ENCODE measurements around the gene PHEX. TPM values are rescaled to one million over a fixed set of nuclear protein-coding genes. Genes with fewer than 3 reads are reported as not detected.

Gene PHEX
- total RNA-seq, 1 experiment from 2014 or later: 0.27 TPM

DNA sequence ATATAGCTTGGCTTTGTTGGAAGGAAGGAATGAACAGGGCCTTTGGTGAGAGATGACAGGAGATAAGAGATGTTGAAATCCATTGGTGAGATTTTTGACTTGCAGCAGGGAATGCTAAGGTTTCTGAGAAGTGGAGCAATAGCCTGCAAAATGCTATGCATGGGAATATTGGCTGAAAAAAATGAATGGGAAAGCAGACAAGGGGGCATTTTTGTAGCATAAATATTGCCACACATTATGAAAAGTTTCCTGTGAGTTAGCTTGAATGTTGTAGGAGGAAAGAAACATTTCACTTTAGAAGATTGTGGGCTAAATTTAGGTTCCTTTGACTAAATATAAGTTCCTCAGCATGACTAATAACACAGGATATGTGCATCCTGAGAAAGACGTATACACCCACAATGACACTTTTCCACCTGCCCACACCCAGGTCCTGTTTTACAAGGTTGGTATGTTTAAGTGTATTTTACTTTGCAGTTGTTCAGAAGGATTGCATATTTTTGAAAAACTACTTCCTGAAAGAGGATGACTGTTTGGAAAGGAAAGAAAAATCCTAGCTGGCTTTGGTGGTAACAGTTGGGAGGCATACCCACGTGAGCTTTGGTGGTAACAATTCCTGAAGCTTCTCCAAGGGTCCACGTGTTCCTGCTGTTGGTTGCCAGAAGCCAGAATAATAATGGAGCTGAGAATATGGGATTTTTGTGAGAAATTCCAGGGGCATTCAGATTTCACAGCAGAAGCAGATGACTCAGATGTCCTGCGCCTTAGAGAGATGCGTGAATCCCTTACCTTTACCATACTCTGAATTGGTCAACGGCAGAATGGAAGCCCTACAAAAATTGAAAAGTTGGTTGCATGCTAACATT is 28.5 kb downstream of the PHEX start:
- H3K27me3 ChIP-seq (ENCODE audit: insufficient read depth, low read length): no peaks in the 10 kb centered on the region
- RAD21 ChIA-PET (ENCODE audit: low non-redundant PET in 1 of 2, low total read pairs in 2 of 2, uncharacterized antibody in 2 of 2, unreplicated experiment in 2 of 2): no interaction called here
- H3K9me2 ChIP-seq (ENCODE audit: insufficient read depth): no peaks in the 10 kb centered on the region
- no TSS peak for BruUV-seq (replicated peaks)
- no peaks in the 10 kb centered on the region for H4K20me1 ChIP-seq (ENCODE audit: insufficient read depth)
- TF ChIP-seq YY1 (IDR thresholded peaks at IDR 0.05; ENCODE audit: extremely low read depth, insufficient replicate concordance, low read depth, low read length): no peak
- no peak for TF ChIP-seq SP1 (IDR thresholded peaks at IDR 0.05; ENCODE audit: low read depth)
- TF ChIP-seq TCF7L2 (IDR thresholded peaks at IDR 0.05; ENCODE audit: borderline replicate concordance, extremely low read depth, insufficient read depth, insufficient read length): no peak
- TF ChIP-seq, protein P1, sequence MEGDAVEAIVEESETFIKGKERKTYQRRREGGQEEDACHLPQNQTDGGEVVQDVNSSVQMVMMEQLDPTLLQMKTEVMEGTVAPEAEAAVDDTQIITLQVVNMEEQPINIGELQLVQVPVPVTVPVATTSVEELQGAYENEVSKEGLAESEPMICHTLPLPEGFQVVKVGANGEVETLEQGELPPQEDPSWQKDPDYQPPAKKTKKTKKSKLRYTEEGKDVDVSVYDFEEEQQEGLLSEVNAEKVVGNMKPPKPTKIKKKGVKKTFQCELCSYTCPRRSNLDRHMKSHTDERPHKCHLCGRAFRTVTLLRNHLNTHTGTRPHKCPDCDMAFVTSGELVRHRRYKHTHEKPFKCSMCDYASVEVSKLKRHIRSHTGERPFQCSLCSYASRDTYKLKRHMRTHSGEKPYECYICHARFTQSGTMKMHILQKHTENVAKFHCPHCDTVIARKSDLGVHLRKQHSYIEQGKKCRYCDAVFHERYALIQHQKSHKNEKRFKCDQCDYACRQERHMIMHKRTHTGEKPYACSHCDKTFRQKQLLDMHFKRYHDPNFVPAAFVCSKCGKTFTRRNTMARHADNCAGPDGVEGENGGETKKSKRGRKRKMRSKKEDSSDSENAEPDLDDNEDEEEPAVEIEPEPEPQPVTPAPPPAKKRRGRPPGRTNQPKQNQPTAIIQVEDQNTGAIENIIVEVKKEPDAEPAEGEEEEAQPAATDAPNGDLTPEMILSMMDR (IDR thresholded peaks at IDR 0.05 in 2 of 3, conservative IDR thresholded peaks at IDR 0.05 in 1 of 3; ENCODE audit: borderline replicate concordance in 1 of 3, insufficient read depth in 1 of 3, low read depth in 2 of 3, low read length in 2 of 3): no peak
- TF ChIP-seq FOSL1 (IDR thresholded peaks at IDR 0.05; ENCODE audit: low read depth): no peak
- TF ChIP-seq ELF1 (IDR thresholded peaks at IDR 0.05; ENCODE audit: borderline replicate concordance, low read depth): no peak
- no peak for TF ChIP-seq EZH2phosphoT487 (IDR thresholded peaks at IDR 0.05; ENCODE audit: borderline replicate concordance)
- no peak for TF ChIP-seq CBX3 (IDR thresholded peaks at IDR 0.05; ENCODE audit: low read depth)
- DNase-seq (ENCODE audit: low read depth, low spot score) (no peak), ATAC-seq (no peak)
- no peak overlapping the region for H3K9ac ChIP-seq (ENCODE audit: low read length)
- H2AFZ ChIP-seq (ENCODE audit: low read depth, low read length, poor library complexity, severe bottlenecking): no peak overlapping the region
- POLR2A ChIA-PET: no interaction called here
- peak overlapping the region; percentile 26; the same call in 1 of the 2 replicates for H3K4me2 ChIP-seq (ENCODE audit: low read length)
- H3K79me2 ChIP-seq (ENCODE audit: insufficient read depth, low read length): no peaks in the 10 kb centered on the region
- CTCF ChIA-PET: interaction anchor here (1.0 kb wide), 1 partner anchor 21 kb away, joined by 3 read pairs; no protein-coding TSS in a partner anchor
- H3K4me1 ChIP-seq (ENCODE audit: control insufficient read depth in 1 of 2, insufficient read depth in 2 of 2, low read length in 2 of 2): peaks cover 0 to 10% of the 10 kb centered on the region in 2 experiments; a peak in 1 of 4 replicates
- H3K27ac ChIP-seq (ENCODE audit: low read depth, low read length): no peak overlapping the region
- H3K36me3 ChIP-seq (ENCODE audit: control insufficient read depth in 1 of 2, insufficient read depth in 2 of 2, low read length in 2 of 2): no peaks in the 10 kb centered on the region
- no peak overlapping the region for H3K4me3 ChIP-seq (replicated peaks in 1 of 2; ENCODE audit: low read depth in 1 of 2, low read length in 2 of 2)
- intact Hi-C loops (cut with micrococcal nuclease): no loop called here
- H3K9me3 ChIP-seq (ENCODE audit: control insufficient read depth in 1 of 2, insufficient read depth in 1 of 2, low read depth in 1 of 2, low read length in 2 of 2): no peaks in the 10 kb centered on the region

All from HCT116 (cell line).